Measurements from ENCODE around the gene HSD11B2. TPM values are rescaled to one million over a fixed set of nuclear protein-coding genes. Genes with fewer than 3 reads are reported as not detected.

HSD11B2 gene
- total RNA-seq, 2 donors from 2014 or later = not detected

GRCh38 chr16:67443265-67443664 lies 12.3 kb downstream of the HSD11B2 start:
- TF ChIP-seq, protein P1, sequence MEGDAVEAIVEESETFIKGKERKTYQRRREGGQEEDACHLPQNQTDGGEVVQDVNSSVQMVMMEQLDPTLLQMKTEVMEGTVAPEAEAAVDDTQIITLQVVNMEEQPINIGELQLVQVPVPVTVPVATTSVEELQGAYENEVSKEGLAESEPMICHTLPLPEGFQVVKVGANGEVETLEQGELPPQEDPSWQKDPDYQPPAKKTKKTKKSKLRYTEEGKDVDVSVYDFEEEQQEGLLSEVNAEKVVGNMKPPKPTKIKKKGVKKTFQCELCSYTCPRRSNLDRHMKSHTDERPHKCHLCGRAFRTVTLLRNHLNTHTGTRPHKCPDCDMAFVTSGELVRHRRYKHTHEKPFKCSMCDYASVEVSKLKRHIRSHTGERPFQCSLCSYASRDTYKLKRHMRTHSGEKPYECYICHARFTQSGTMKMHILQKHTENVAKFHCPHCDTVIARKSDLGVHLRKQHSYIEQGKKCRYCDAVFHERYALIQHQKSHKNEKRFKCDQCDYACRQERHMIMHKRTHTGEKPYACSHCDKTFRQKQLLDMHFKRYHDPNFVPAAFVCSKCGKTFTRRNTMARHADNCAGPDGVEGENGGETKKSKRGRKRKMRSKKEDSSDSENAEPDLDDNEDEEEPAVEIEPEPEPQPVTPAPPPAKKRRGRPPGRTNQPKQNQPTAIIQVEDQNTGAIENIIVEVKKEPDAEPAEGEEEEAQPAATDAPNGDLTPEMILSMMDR (IDR thresholded peaks at IDR 0.05) = no peak
- peak; percentile 83 for DNase-seq (ENCODE audit: low spot score)
- Histone ChIP-seq H3K4me3 (no peak overlapping the region), H3K9me3 (no peaks in the 10 kb centered on the region), H3K27me3 (no peaks in the 10 kb centered on the region), H3K36me3 (peaks cover 10% of the 10 kb centered on the region), H3K27ac (peak overlapping the region; percentile 27 to 58), H3K4me1 (peaks cover 0 to 75% of the 10 kb centered on the region in 2 donors)

GRCh38 chr16:67444259-67445125 lies 13.6 kb downstream of the HSD11B2 start:
- no peaks in the 10 kb centered on the region for H3K9me3 ChIP-seq
- DNase-seq (ENCODE audit: low spot score) = no peak
- no peaks in the 10 kb centered on the region for H3K36me3 ChIP-seq
- TF ChIP-seq, protein P1 (IDR thresholded peaks at IDR 0.05) = no peak
- H3K27me3 ChIP-seq = no peaks in the 10 kb centered on the region
- no peak overlapping the region for H3K4me3 ChIP-seq
- H3K4me1 ChIP-seq = peaks cover 0 to 85% of the 10 kb centered on the region in 2 donors
- no peak overlapping the region for H3K27ac ChIP-seq

DNA sequence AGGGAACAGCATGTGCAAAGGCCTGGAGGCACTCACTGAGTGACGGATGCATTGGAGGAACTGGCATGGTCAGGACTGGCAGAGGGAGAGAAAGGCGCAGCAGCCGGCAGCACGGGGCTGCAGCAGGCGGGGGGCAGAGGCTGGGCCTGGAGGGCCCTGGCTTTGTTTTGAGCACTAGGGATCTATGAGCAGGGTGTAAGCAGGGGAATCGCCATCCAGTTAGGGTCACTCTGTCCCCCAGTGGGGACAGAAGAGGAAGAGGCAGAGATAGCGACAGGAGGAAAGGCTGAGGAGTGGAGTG lies 14.2 kb downstream of the HSD11B2 start:
- DNase-seq (ENCODE audit: low spot score) = no peak
- H3K27me3 ChIP-seq = no peaks in the 10 kb centered on the region
- no peak overlapping the region for H3K27ac ChIP-seq
- TF ChIP-seq, protein P1 (IDR thresholded peaks at IDR 0.05) = no peak
- peaks cover 0 to 91% of the 10 kb centered on the region in 2 donors for H3K4me1 ChIP-seq
- H3K36me3 ChIP-seq = no peaks in the 10 kb centered on the region
- H3K9me3 ChIP-seq = no peaks in the 10 kb centered on the region
- no peak overlapping the region for H3K4me3 ChIP-seq

DNA sequence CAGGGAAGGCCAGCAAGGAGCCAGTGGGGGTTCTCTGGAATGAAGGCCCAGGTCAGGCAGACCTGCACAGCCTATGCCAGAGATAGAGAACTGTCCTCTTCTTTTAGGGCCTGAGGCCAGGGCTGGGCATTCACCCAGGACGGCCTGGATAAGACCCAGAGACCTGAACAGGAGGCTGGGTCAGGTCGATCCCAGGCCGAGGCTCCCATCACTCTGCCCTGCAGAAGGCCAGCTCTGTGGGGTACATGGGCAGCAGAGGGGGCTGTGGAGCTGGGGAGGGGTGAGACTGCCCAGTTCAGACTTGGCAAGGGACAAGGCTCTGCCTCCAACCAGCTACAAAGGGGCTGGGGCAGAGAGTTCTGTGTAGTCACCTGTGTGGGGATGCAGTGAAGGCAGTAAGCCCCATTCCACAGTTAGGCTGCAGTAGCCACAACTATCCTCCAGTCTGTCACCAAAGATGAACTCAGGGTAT lies 14.6 kb downstream of the HSD11B2 start:
- H3K36me3 ChIP-seq = no peaks in the 10 kb centered on the region
- peaks cover 0 to 95% of the 10 kb centered on the region in 2 donors for H3K4me1 ChIP-seq
- H3K9me3 ChIP-seq = no peaks in the 10 kb centered on the region
- H3K27me3 ChIP-seq = no peaks in the 10 kb centered on the region
- no peak for DNase-seq (ENCODE audit: low spot score)
- TF ChIP-seq, protein P1 (IDR thresholded peaks at IDR 0.05) = no peak
- peak overlapping the region in 1 of 2 donors; percentile 53 for H3K27ac ChIP-seq
- H3K4me3 ChIP-seq = no peak overlapping the region

DNA sequence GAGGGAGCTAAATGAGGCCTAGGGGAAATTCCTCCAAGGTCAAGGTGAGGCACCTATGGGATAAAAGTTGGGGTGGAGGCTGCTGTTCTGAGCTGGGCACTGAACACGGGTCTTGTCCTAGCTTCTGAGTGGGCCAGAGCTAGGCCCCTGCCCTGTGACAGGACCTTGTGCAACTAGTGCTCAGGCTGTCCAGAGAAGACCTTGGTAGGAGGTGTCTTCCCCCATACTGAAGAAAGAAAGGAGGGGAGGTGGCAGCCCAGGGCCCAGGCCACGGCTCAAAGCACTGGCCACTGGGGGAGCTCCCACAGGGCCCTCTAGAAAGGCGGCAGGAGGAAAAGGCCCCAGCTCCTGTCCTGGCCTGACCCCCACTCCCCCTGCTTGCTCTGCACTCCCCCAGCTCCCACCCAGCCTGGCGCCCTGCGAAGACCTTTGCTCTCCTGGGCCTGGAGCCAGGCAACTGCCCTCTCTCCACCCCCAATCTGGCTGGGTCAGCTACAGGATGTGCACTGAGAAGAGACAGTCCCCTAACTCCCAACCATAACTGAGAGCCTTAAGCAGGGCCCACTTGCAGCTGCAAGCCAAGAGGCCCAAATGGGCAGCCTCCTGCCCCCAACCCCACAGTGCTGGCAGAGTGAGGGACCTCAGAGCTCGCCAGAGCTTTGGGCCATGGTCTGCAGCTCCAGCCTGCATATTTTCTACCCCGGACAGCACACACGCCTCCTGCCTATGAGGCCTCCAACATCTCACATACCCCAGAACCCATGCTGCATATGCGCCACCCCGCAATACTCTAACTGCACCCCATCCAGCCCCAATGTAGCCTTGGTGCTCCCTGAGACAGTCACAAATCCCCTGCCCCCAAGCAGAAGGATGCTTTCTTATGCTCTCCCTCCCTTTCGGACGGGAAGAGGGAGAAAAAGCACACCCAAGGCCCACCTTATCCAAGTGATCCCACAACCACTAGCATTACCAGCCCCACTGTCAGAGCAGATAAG lies 15.3 kb downstream of the HSD11B2 start:
- H3K36me3 ChIP-seq = peaks cover 4% of the 10 kb centered on the region
- DNase-seq (ENCODE audit: low spot score) = no peak
- no peak overlapping the region for H3K4me3 ChIP-seq

More for the DNA sequence above, 15.3 kb downstream of the HSD11B2 start:
- Histone ChIP-seq H3K4me1 (peaks cover 0 to 98% of the 10 kb centered on the region in 2 donors), H3K27ac (peak overlapping the region; percentile 19 to 53), H3K9me3 (no peaks in the 10 kb centered on the region), H3K27me3 (no peaks in the 10 kb centered on the region)
- TF ChIP-seq, protein P1 (IDR thresholded peaks at IDR 0.05) = no peak

Measured in right atrium auricular region (tissue), 2 donors.